Endometrium (tissue), 2 donors: ENCODE measurements around the gene KIAA1671.

Source experiments
- FAIRE-seq: peaks from 2 replicates; lab custom pipeline; 2012; peaks lifted over from hg19 to GRCh38; lab: Jason Lieb, UNC
- donor health status: control.
- donor health status: control.

KIAA1671 gene

GRCh38 chr22:25045159-25045558, 92.6 kb downstream of the KIAA1671 start:
- no peak for FAIRE-seq

GRCh38 chr22:25048071-25048470, 95.6 kb downstream of the KIAA1671 start:
- FAIRE-seq, result no peak

- no peak for FAIRE-seq
These were observed 96.4 kb downstream of the KIAA1671 start for GRCh38 chr22:25048659-25049647.

- FAIRE-seq, result no peak
These were observed 97.3 kb downstream of the KIAA1671 start for GRCh38 chr22:25049770-25050169.

GRCh38 chr22:25050566-25050965, 98.0 kb downstream of the KIAA1671 start:
- no peak for FAIRE-seq

- FAIRE-seq, result no peak
These were observed 98.6 kb downstream of the KIAA1671 start for GRCh38 chr22:25051073-25051472.

- no peak for FAIRE-seq
These were observed 99.6 kb downstream of the KIAA1671 start for GRCh38 chr22:25051983-25052710.

GRCh38 chr22:25053153-25053805, 100.8 kb downstream of the KIAA1671 start:
- FAIRE-seq, result no peak

- FAIRE-seq, result no peak
These were observed 102.5 kb downstream of the KIAA1671 start for GRCh38 chr22:25054943-25055511.

- no peak for FAIRE-seq
These were observed 104.7 kb downstream of the KIAA1671 start for GRCh38 chr22:25057013-25057881.

- FAIRE-seq, result no peak
These were observed 106.9 kb downstream of the KIAA1671 start for GRCh38 chr22:25059438-25059837.

GRCh38 chr22:25060522-25061071, 108.1 kb downstream of the KIAA1671 start:
- no peak for FAIRE-seq

GRCh38 chr22:25061134-25061533, 108.6 kb downstream of the KIAA1671 start:
- no peak for FAIRE-seq

GRCh38 chr22:25061605-25062376, 109.3 kb downstream of the KIAA1671 start:
- FAIRE-seq, result no peak

GRCh38 chr22:25062386-25063085, 110.0 kb downstream of the KIAA1671 start:
- FAIRE-seq, result no peak

- no peak for FAIRE-seq
These were observed 112.5 kb downstream of the KIAA1671 start for GRCh38 chr22:25064894-25065560.

GRCh38 chr22:25066861-25067435, 114.4 kb downstream of the KIAA1671 start:
- FAIRE-seq, result no peak

GRCh38 chr22:25067851-25068421, 115.4 kb downstream of the KIAA1671 start:
- FAIRE-seq, result no peak
